NCI-H1694 treated with DMSO at 0.1 percent for 48 hours (cell line): ENCODE data around the gene CMTM1.
"Not testable (repeated sequence)": the region's sequence is repeated elsewhere in the genome, so short reads cannot be mapped to it uniquely, and the experiment has no call there.

Experiments
- DNase-seq: peaks from one replicate; lab custom pipeline; 2025; lab: John Stamatoyannopoulos, UW

The CMTM1 gene

GRCh38 chr16:66616169-66616568 lies 49.9 kb downstream of the CMTM1 start:
- DNase-seq: no peak

DNA sequence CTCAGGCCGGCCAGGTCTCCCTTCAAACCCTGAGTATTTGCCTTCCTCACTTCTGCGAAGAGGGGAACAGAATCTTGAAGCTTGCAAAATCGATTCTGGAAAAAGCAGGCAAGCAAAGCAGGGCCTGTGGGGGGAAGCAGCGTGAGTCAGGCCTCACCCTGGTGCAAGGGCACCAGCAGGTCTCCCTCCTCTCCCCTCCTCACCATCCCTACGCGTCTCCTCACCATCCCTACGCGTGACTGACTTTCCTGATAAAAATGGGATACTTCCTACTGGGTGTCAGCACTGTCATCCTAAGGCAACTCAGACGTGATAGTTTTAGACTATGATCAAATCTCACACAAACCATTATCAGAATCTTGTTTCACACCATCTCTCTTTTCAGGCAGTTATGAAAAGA lies 50.4 kb downstream of the CMTM1 start:
- DNase-seq: no peak

DNA sequence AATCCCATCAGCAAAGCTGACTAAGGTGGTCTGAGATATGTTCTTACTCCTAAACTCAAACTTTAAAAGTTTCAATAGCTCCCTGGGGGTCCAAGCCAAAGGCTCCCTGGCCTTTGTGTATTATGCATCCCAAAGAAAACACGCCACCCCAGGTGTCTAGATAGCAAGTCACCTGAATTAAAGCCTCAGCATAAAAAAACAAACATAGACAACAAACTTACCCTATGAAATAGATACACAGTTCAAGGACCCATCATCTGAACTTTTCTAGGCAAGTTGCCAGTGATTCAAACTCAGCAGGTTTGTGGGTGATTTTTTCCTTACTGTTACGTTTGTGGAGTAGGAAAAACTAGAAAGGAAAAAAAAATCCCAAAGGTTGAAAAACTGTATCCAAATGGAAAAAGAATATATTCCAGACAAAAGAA lies 50.8 kb downstream of the CMTM1 start:
- DNase-seq: no peak

DNA sequence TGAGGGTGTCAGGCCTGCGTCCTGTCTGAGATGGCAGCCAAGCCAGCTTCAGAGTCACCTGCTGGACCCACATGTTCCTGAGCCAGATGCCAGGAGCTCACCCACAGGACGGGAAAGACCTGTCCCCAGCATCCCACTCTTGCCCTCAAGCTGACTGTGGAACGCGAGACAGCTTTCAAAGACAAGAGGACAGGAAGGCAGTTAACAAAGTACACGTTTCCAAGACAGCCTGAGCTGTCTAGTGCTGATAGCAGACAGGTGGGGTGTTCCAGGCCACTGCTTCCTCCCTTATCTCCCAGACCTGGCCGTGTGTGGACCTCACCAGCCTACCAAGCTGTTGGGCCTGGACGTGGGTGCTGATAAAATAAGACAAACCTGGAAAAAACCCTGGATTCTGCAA lies 51.5 kb downstream of the CMTM1 start:
- no peak for DNase-seq

- DNase-seq: no peak
Measured at GRCh38 chr16:66618588-66619375, 52.5 kb downstream of the CMTM1 start.

- peak; percentile 2 for DNase-seq
Measured at GRCh38 chr16:66619534-66620428, 53.5 kb downstream of the CMTM1 start.

GRCh38 chr16:66620429-66620795 lies 54.2 kb downstream of the CMTM1 start:
- DNase-seq: no peak

DNA sequence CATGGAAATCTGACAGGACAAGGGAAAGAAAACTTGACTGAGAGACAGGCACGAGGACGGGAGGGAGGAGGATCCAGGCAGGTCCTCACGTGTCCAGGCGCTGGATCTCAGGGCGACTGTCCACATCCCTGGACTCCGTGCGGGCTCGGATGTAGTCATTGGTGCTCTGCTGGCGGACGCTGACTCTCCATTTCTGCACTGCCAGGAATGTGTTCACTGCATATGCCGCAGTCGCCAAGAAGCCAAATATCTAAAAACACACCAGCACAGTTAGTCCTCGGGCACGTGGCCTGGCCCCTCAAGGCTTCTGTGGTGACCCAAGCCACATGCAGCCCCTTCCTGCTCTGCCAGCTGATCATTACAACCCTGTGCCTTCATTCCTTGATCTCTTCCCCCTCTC lies 55.7 kb downstream of the CMTM1 start:
- no peak for DNase-seq

DNA sequence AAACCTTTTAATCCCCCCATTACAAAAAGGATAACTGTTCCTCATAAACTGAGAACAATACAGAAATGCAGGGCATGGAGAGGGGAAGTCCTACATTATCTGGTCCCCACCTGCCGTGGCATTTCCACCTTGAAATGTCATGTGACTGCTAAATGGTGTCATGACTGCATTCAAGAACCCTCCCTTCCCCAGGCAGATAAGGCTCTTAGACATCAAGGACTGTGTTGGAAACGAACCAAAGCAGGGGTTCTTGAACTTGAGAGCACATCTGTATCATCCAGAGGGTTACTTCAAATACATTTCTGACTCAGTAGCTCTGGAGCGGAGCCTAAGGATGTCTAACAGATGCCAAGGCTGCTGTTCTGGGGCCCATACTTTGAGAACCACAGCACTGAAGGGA lies 56.6 kb downstream of the CMTM1 start:
- no peak for DNase-seq

GRCh38 chr16:66623755-66624154 lies 57.5 kb downstream of the CMTM1 start:
- no peak for DNase-seq

GRCh38 chr16:66627611-66628378 lies 61.6 kb downstream of the CMTM1 start:
- DNase-seq: not testable (repeated sequence)
